HEK293T (cell line): ENCODE measurements around the gene CNST.
"Not testable (repeated sequence)": the region's sequence is repeated elsewhere in the genome, so short reads cannot be mapped to it uniquely, and the experiment has no call there.

Experiments
- CTCF ChIA-PET: fragments of 350-600 bp; formaldehyde crosslinking; extraction: SDS; loops from one replicate; lab custom pipeline; 2021; ENCODE audit warnings: antibody characterized with exemption, inconsistent platforms; lab: Yijun Ruan, JAX
- POLR2A ChIA-PET: fragments of 350-600 bp; formaldehyde crosslinking; extraction: SDS; loops from one replicate; lab custom pipeline; 2020; ENCODE audit warnings: antibody characterized with exemption, inconsistent platforms; lab: Yijun Ruan, JAX
- DNase-seq: peaks from one replicate; pipeline ENCODE4 v3.0.0; 2012; ENCODE audit warnings: mixed read lengths; ENCODE audit errors: extremely low spot score
- ARNT ChIP-seq: fragments of 450-650 bp; IDR thresholded peaks from 2 replicates; pipeline ENCODE4 v1.6.1; 2017; ENCODE audit warnings: mild to moderate bottlenecking
- BHLHE40 ChIP-seq: fragments of 450-650 bp; IDR thresholded peaks from 2 replicates; pipeline ENCODE4 v1.6.1; 2016; ENCODE audit warnings: mild to moderate bottlenecking, moderate library complexity, borderline replicate concordance
- CTBP1 ChIP-seq: fragments of 450-650 bp; IDR thresholded peaks from 2 replicates; pipeline ENCODE4 v1.6.1; 2016; ENCODE audit warnings: borderline replicate concordance
- ELF4 ChIP-seq: fragments of 450-650 bp; IDR thresholded peaks from 2 replicates; pipeline ENCODE4 v1.6.1; 2017; ENCODE audit warnings: antibody characterized with exemption
- FOXA1 ChIP-seq: fragments of 450-650 bp; IDR thresholded peaks from 2 replicates; pipeline ENCODE4 v1.6.1; 2016; ENCODE audit warnings: mild to moderate bottlenecking
- FOXK2 ChIP-seq: fragments of 450-650 bp; IDR thresholded peaks from 2 replicates; pipeline ENCODE4 v1.6.1; 2016; ENCODE audit warnings: mild to moderate bottlenecking
- FOXM1 ChIP-seq: fragments of 450-650 bp; IDR thresholded peaks from 2 replicates; pipeline ENCODE4 v1.6.1; 2017; ENCODE audit warnings: mild to moderate bottlenecking, borderline replicate concordance
- HDGF ChIP-seq: fragments of 450-650 bp; IDR thresholded peaks from 2 replicates; pipeline ENCODE4 v1.6.1; 2017; ENCODE audit warnings: antibody characterized with exemption, borderline replicate concordance
- L3MBTL2 ChIP-seq: fragments of 450-650 bp; conservative IDR thresholded peaks from 2 replicates; pipeline ENCODE4 v1.6.1; 2016; ENCODE audit warnings: mild to moderate bottlenecking
- LEF1 ChIP-seq: fragments of 450-650 bp; IDR thresholded peaks from 2 replicates; pipeline ENCODE4 v1.6.1; 2017; ENCODE audit warnings: mild to moderate bottlenecking, borderline replicate concordance
- NFRKB ChIP-seq: fragments of 450-650 bp; IDR thresholded peaks from 2 replicates; pipeline ENCODE4 v1.6.1; 2016; ENCODE audit warnings: mild to moderate bottlenecking, moderate library complexity
- SP1 ChIP-seq: fragments of 450-650 bp; IDR thresholded peaks from 2 replicates; pipeline ENCODE4 v1.6.1; 2017
- SUZ12 ChIP-seq: fragments of 450-650 bp; IDR thresholded peaks from 2 replicates; pipeline ENCODE4 v1.6.1; 2016; ENCODE audit warnings: mild to moderate bottlenecking
- TARDBP ChIP-seq: fragments of 450-650 bp; IDR thresholded peaks from 2 replicates; pipeline ENCODE4 v1.6.1; 2016
- ZNF384 ChIP-seq: fragments of 450-650 bp; IDR thresholded peaks from 2 replicates; pipeline ENCODE4 v1.6.1; 2016
- TF ChIP-seq, protein P1 (sequence below): fragments of 450-650 bp; IDR thresholded peaks from 2 replicates; pipeline ENCODE4 v1.6.1; 2016

The CNST gene

DNA sequence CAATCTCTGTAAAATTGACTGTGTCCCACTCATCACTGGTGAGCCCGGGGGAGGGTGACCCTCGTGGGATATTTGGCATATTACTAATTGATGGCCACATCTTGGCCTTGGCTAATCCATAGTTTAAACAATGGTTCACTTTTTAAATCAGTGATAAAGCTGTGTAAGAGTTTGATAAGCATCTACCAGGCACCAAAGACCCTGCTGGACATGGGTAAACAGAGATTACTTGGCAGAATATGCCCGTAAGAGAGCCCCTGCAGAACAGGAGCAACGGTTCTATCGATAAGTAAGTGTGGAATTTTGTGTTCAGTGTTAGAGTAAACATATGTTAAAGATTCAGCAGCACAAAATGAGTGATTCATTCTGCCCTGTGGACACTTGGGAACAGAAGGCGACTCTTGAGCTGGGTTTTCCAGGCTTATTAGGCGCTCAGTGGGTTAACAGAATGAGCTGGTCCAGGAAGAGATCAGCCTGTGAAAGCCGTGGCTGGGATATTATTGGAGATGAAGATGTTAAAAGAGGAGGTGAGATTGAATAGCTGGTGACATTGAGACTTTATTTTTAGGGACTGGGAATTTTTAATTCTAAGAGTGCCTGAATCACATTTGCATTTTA is 55.9 kb downstream of the CNST start:
- DNase-seq, result no peak
- ChIA-PET CTCF (no interaction called here), POLR2A (no interaction called here)
- TF ChIP-seq ARNT, result no peak
- TF ChIP-seq L3MBTL2, result no peak
- TF ChIP-seq, protein P1, sequence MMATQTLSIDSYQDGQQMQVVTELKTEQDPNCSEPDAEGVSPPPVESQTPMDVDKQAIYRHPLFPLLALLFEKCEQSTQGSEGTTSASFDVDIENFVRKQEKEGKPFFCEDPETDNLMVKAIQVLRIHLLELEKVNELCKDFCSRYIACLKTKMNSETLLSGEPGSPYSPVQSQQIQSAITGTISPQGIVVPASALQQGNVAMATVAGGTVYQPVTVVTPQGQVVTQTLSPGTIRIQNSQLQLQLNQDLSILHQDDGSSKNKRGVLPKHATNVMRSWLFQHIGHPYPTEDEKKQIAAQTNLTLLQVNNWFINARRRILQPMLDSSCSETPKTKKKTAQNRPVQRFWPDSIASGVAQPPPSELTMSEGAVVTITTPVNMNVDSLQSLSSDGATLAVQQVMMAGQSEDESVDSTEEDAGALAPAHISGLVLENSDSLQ, result no peak
- TF ChIP-seq FOXK2, result no peak
- TF ChIP-seq FOXM1, result no peak
- no peak for TF ChIP-seq ELF4
- TF ChIP-seq NFRKB, result no peak
- TF ChIP-seq HDGF, result no peak
- no peak for TF ChIP-seq CTBP1
- TF ChIP-seq TARDBP, result no peak
- no peak for TF ChIP-seq SUZ12

DNA sequence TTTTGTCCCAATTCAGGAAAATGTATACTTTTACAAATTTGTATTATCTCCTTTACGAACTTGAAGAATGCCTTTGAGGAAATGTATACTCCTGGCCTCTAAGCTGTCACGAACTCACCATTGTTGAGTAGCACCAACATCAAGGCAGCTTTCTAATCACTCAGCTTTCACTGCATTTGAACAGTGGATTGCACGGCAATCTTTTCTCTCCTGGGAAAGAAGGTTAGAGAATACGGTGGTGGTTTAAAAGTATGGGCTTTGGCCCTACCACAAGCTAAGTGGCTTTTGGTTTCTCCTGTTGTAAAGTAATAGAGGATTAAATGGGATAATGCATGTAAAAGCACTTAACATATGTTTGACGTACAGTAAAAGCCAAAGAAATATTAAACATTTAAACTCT is 57.8 kb downstream of the CNST start:
- POLR2A ChIA-PET, result no interaction called here
- no peak for DNase-seq
- TF ChIP-seq HDGF (no peak), CTBP1 (no peak), SUZ12 (no peak), ELF4 (no peak), TARDBP (no peak), L3MBTL2 (no peak), NFRKB (no peak), ARNT (no peak), ZNF384 (no peak)
- TF ChIP-seq, protein P1, result no peak
- CTCF ChIA-PET, result no interaction called here

DNA sequence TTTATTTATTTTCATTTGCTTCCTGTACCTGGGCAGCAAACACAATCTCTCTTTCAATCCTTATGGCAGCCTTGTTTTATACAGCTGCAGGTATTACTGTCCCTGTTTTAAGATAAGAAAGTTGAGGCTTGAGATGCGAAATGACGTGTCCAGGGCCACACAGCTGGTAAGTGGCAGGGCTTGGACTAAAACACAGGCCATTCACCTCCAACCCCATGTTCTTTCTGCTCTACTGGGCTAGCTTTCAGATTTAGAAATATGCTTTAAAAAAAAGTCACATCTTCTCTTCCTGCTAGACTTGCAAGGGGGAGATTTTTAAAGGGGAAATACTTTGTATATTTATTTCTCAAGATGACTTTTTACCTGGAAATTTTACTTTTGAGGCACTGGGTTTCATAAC is 62.8 kb downstream of the CNST start:
- CTCF ChIA-PET, result no interaction called here
- no peak for TF ChIP-seq BHLHE40
- POLR2A ChIA-PET, result no interaction called here

DNA sequence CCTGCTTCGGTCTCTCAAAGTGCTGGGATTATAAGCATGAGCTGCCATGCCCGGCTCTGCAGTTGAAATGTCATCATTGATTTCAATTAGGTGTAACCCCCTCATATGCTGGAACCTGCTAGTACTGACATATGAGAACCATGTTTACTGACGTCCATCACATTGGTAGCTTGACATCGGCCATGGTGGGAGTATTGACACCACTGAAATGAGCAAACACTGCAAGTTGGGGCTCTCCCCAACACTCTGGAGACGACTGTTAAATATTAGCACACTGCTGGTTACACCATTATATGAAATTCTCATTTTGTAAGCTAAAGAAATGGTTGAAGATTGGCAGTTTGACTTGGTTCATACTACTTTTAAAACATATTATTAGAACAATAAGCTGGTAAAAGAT is 63.7 kb downstream of the CNST start:
- POLR2A ChIA-PET, result no interaction called here
- CTCF ChIA-PET, result no interaction called here
- DNase-seq, result no peak
- TF ChIP-seq FOXK2 (no peak), SUZ12 (no peak), SP1 (no peak), HDGF (no peak), NFRKB (no peak), ZNF384 (no peak), BHLHE40 (no peak), CTBP1 (no peak)
- TF ChIP-seq, protein P1, result no peak

More for the DNA sequence above, 62.8 kb downstream of the CNST start:
- DNase-seq, result no peak

DNA sequence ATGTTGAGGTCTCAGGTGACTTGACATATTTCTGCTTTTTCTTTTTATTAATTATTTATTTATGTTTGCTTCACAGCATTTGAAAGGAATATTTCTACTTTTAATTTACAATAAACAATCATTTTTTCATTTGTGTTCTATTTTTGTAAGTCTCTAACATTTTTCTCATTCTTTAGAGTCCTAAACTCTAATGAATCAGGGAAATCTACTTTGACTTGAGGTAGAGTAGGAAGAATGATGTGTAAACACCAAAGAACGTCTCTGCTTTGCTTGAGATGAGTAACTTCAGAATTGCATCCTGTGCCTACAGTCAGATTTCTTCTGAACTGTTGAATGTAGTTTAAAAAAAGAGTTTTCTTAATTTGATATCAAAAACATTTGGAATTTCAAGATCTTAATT is 65.2 kb downstream of the CNST start:
- TF ChIP-seq TARDBP, result no peak
- TF ChIP-seq BHLHE40, result no peak
- TF ChIP-seq FOXK2, result no peak
- no peak for TF ChIP-seq NFRKB
- no peak for TF ChIP-seq SUZ12
- TF ChIP-seq, protein P1, result no peak
- no peak for TF ChIP-seq LEF1
- no peak for TF ChIP-seq HDGF
- no peak for TF ChIP-seq CTBP1
- no peak for TF ChIP-seq ZNF384
- TF ChIP-seq ARNT, result no peak
- TF ChIP-seq ELF4, result no peak
- TF ChIP-seq FOXA1, result no peak
- TF ChIP-seq L3MBTL2, result no peak
- no peak for TF ChIP-seq SP1
- no peak for TF ChIP-seq FOXM1
- POLR2A ChIA-PET, result no interaction called here
- no peak for DNase-seq
- CTCF ChIA-PET, result no interaction called here

DNA sequence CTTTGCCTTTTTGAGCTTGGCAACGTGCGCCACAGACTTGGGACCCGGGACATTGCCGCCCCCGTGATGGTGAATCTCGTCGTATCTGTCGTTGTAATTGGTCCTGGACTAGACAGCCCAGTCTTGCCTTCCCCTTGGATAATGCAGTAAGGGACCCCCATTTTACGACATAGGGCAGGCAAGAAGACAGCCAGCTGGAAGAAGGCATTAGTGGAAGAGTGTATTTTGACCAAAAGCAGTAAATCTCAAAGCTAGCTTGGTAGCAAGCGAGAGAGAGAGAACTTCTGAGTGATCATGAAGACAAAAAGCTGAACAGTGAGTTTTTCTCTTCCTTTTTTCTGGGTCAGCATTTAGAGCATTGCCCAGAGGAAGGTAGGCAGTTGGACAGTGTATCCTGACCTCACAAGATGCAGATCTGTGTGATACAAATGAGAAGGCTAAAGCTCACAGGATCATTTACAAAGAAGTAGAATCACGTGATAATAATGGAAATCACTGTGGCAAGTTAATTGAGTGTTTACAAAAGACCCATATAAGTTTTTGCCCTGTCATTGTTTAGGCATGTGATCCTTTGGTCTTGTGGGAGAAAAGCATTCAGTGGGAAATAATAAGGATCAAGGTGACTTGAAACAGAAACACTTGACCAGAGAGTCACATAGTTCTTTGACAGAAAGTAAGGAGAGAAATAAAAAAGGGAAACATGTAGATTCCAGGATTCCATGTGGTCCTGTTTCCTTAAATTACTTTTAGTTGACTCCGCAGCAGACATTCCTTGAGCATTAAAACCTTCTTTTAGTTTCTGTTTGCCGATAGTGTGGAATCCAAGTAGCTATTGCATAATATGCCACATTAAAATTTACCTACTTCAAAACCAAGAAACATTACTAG is 66.3 kb downstream of the CNST start:
- ChIA-PET CTCF (no interaction called here), POLR2A (no interaction called here)
- TF ChIP-seq BHLHE40 (no peak), SUZ12 (no peak), ELF4 (no peak), SP1 (no peak), FOXK2 (no peak), ZNF384 (no peak), CTBP1 (no peak), LEF1 (no peak), L3MBTL2 (no peak), FOXM1 (no peak), HDGF (no peak), NFRKB (no peak), TARDBP (no peak), ARNT (no peak), FOXA1 (no peak)
- TF ChIP-seq, protein P1, result no peak
- no peak for DNase-seq

DNA sequence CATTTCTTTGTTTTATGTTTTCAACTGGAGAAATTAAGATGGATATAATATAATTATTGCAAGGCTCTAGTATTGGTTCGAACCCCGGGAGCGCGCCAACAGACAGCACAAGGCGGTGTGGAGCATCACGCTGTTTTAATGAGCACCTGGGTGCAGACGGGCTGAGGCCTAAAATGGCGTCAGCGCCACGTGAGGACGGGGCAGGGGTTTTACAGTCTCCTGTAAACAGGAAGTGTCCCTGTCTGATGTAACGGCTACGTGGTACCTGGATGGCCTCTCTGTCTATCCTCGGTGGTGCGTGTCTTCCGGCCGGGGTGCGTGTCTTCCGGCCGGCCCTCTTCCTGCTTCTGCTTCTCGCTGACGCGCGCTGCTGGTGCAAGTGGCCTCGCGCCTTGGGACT is 68.4 kb downstream of the CNST start:
- CTCF ChIA-PET, DNase-seq, POLR2A ChIA-PET: not testable (repeated sequence)
